WTC11 (cell line): ENCODE measurements around the gene STT3A. TPM values are rescaled to one million over a fixed set of nuclear protein-coding genes. Genes with fewer than 3 reads are reported as not detected.

Experiments used
- ATAC-seq: fragments of 200-7000 bp; cut with Tn5 transposase; 2 replicates; pipeline ENCODE4 v1.10.0; 2021; ENCODE audit warnings: mild to moderate bottlenecking, moderate library complexity
- Bru-seq: library from RNA; stranded (reverse); fragments of 400-500 nt; gene quantifications from one replicate; lab custom pipeline; 2021; lab: Mats Ljungman, UMichigan
- CTCF ChIA-PET: fragments of 300-600 bp; sonication (Branson Sonifier 250); formaldehyde crosslinking; loops from one replicate; lab custom pipeline; 2021; ENCODE audit warnings: antibody characterized with exemption; lab: Charles Lee
- POLR2A ChIA-PET: fragments of 350-600 bp; sonication (Branson Sonifier 250); formaldehyde crosslinking; loops from one replicate; lab custom pipeline; 2021; ENCODE audit warnings: antibody characterized with exemption; lab: Charles Lee
- DNase-seq: peaks from one replicate; pipeline ENCODE4 v3.0.0; 2021; ENCODE audit warnings: low spot score
- H3K27ac Mint-ChIP-seq: 2 replicates; pipeline ENCODE4 v1.8.0; 2021; ENCODE audit warnings: mixed read lengths
- H3K27me3 Mint-ChIP-seq: 2 replicates; pipeline ENCODE4 v1.8.0; 2021; ENCODE audit warnings: low read depth, mild to moderate bottlenecking, moderate library complexity, mixed read lengths
- H3K36me3 Mint-ChIP-seq: 2 replicates; pipeline ENCODE4 v1.8.0; 2021; ENCODE audit warnings: mixed read lengths
- H3K4me1 Mint-ChIP-seq: 2 replicates; pipeline ENCODE4 v1.8.0; 2022; ENCODE audit warnings: mixed read lengths
- H3K4me3 Mint-ChIP-seq: 2 replicates; pipeline ENCODE4 v1.8.0; 2021; ENCODE audit warnings: mild to moderate bottlenecking, moderate library complexity, mixed read lengths
- H3K9me3 Mint-ChIP-seq: 2 replicates; pipeline ENCODE4 v1.8.0; 2021; ENCODE audit warnings: mixed read lengths
- CREM ChIP-seq: sonication (generic); formaldehyde crosslinking; IDR thresholded peaks from 2 replicates; pipeline ENCODE4 v1.8.1; 2022; ENCODE audit warnings: mild to moderate bottlenecking, missing genetic modification reagents, moderate library complexity
- ELF4 ChIP-seq: sonication (generic); formaldehyde crosslinking; IDR thresholded peaks from 2 replicates; pipeline ENCODE4 v1.8.1; 2022; ENCODE audit warnings: low read depth, mild to moderate bottlenecking, moderate library complexity, missing genetic modification reagents
- ESRRA ChIP-seq: sonication (generic); formaldehyde crosslinking; IDR thresholded peaks from 2 replicates; pipeline ENCODE4 v1.8.1; 2022; ENCODE audit warnings: mild to moderate bottlenecking, missing genetic modification reagents, borderline replicate concordance
- GRHL2 ChIP-seq: fragments of 250-450 bp; sonication (Bioruptor Pico); IDR thresholded peaks from 2 replicates; pipeline ENCODE4 v1.8.0; 2022; ENCODE audit warnings: mild to moderate bottlenecking, moderate library complexity; ENCODE audit not compliant: insufficient replicate concordance, severe bottlenecking
- MYBL2 ChIP-seq: sonication (generic); formaldehyde crosslinking; IDR thresholded peaks from 2 replicates; pipeline ENCODE4 v1.8.1; 2023; ENCODE audit warnings: mild to moderate bottlenecking, moderate library complexity, missing genetic modification reagents
- NFYB ChIP-seq: sonication (generic); formaldehyde crosslinking; conservative IDR thresholded peaks from 2 replicates; pipeline ENCODE4 v1.8.0; 2022; ENCODE audit warnings: low read depth, missing genetic modification reagents
- RORB ChIP-seq: fragments of 250-450 bp; sonication (Bioruptor Pico); IDR thresholded peaks from 2 replicates; pipeline ENCODE4 v1.9.0; 2021; ENCODE audit warnings: mild to moderate bottlenecking
- SMAD3 ChIP-seq: sonication (generic); formaldehyde crosslinking; IDR thresholded peaks from 2 replicates; pipeline ENCODE4 v1.8.0; 2022; ENCODE audit warnings: missing genetic modification reagents, mild to moderate bottlenecking, borderline replicate concordance
- SP1 ChIP-seq: sonication (generic); formaldehyde crosslinking; conservative IDR thresholded peaks from 2 replicates; pipeline ENCODE4 v1.8.1; 2022; ENCODE audit warnings: missing genetic modification reagents
- TEAD4 ChIP-seq: sonication (generic); formaldehyde crosslinking; IDR thresholded peaks from 2 replicates; pipeline ENCODE4 v1.8.0; 2022; ENCODE audit warnings: mild to moderate bottlenecking, missing genetic modification reagents
- TP53 ChIP-seq: sonication (generic); formaldehyde crosslinking; IDR thresholded peaks from 2 replicates; pipeline ENCODE4 v1.8.1; 2023; ENCODE audit warnings: mild to moderate bottlenecking, missing genetic modification reagents
- ZNF138 ChIP-seq: sonication (generic); formaldehyde crosslinking; conservative IDR thresholded peaks from 2 replicates; pipeline ENCODE4 v1.8.1; 2022; ENCODE audit warnings: mild to moderate bottlenecking, moderate library complexity, missing genetic modification reagents
- ZNF423 ChIP-seq: fragments of 250-450 bp; sonication (Bioruptor Pico); IDR thresholded peaks from 2 replicates; pipeline ENCODE4 v2.1.2; 2022; ENCODE audit warnings: mild to moderate bottlenecking, moderate library complexity
- long read RNA-seq, 3 experiments: library from RNA in 1 of 3; library from capped mRNA in 1 of 3; library from polyadenylated mRNA in 1 of 3; unstranded in 2 of 3; stranded (forward) in 1 of 3; transcript quantifications; one replicate each; pipeline ENCODE4 v2.0.0, GENCODE V29; 2021
- total RNA-seq: library from RNA; stranded (reverse); gene quantifications from 3 replicates; pipeline ENCODE4 v1.2.3, GENCODE V29; 2021
- TF ChIP-seq, protein P1 (sequence below): fragments of 250-450 bp; sonication (Bioruptor Pico); IDR thresholded peaks from 2 replicates; pipeline ENCODE4 v1.9.0; 2021; ENCODE audit warnings: mild to moderate bottlenecking
- TF ChIP-seq, protein P2 (sequence below): fragments of 200-600 bp; IDR thresholded peaks from 2 replicates; pipeline ENCODE4 v1.8.0; 2022; ENCODE audit warnings: antibody characterized with exemption
- TF ChIP-seq, protein P3 (sequence below): sonication (generic); formaldehyde crosslinking; IDR thresholded peaks from 2 replicates; pipeline ENCODE4 v1.8.0; 2023; ENCODE audit warnings: mild to moderate bottlenecking, missing genetic modification reagents
- TF ChIP-seq, protein P4 (sequence below): sonication (generic); formaldehyde crosslinking; IDR thresholded peaks from 2 replicates; pipeline ENCODE4 v1.8.0; 2023; ENCODE audit warnings: missing genetic modification reagents
- TF ChIP-seq, protein P5 (sequence below): sonication (generic); formaldehyde crosslinking; IDR thresholded peaks from 2 replicates; pipeline ENCODE4 v1.8.1; 2023; ENCODE audit warnings: mild to moderate bottlenecking, missing genetic modification reagents, borderline replicate concordance
- TF ChIP-seq, protein P6 (sequence below): sonication (generic); formaldehyde crosslinking; IDR thresholded peaks from 2 replicates; pipeline ENCODE4 v1.8.1; 2022; ENCODE audit warnings: mild to moderate bottlenecking, missing genetic modification reagents, moderate library complexity, borderline replicate concordance
- TF ChIP-seq, protein P7 (sequence below): sonication (generic); formaldehyde crosslinking; IDR thresholded peaks from 2 replicates; pipeline ENCODE4 v1.8.0; 2022; ENCODE audit warnings: mild to moderate bottlenecking, missing genetic modification reagents
- TF ChIP-seq, protein P8 (sequence below): sonication (generic); formaldehyde crosslinking; IDR thresholded peaks from 2 replicates; pipeline ENCODE4 v1.8.1; 2023; ENCODE audit warnings: mild to moderate bottlenecking, moderate library complexity, missing genetic modification reagents

STT3A gene
- total RNA-seq = 139 to 146 TPM (median 144 TPM) in 3 replicates
- percentile 84 among the genes with signal in this experiment for Bru-seq, nascent RNA
- long read RNA-seq, experiment 1, full-length matches to known transcripts = 675 of 806 reads
- long read RNA-seq, experiment 1, partial matches to known transcripts = 63 of 806 reads
- long read RNA-seq, experiment 1, other reads (novel, unspliced or antisense) = 68 of 806 reads
- long read RNA-seq, experiment 2, full-length matches to known transcripts = 69 of 137 reads
- long read RNA-seq, experiment 2, partial matches to known transcripts = 56 of 137 reads
- long read RNA-seq, experiment 2, other reads (novel, unspliced or antisense) = 12 of 137 reads
- long read RNA-seq, experiment 3, full-length matches to known transcripts = 165 of 192 reads
- long read RNA-seq, experiment 3, partial matches to known transcripts = 13 of 192 reads
- long read RNA-seq, experiment 3, other reads (novel, unspliced or antisense) = 14 of 192 reads

DNA sequence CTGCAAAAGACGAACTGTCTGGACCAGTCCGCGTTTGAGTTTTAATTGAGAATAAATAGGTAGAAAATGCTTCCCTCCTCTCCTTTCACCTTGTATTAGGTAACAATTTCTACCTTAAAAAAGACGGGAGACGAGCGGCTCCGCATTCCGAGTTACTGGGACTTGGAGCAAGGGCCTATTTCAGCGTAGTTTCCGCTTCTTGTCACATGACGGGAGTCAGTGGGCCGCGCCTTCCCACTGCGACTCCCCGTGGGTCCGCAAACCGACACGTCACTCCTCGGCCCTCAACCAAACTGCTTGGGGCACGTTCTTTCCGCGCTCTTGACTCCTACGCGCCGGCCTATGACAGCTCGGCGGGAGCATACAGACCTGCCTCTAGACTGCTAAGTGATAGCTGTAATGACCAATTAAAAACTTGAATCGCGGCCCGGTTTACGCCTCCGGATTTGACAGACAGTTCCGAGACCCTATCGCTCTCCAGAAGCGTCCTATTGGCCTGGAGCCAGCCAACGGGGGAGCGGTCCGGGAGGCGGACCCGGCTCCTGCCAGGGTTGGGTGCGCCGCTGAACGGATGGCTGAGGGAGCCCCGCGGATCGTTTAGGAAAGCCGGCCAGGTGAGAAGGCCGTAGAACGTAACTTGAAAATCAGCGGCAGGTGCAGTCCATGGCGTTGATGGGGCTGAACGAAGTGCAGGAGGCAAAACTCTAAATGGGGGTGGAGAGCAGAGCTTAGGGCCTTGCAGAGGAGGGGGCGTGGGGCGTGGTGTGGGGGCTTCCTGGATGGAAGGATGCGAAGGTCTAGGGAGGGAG is at the start of gene STT3A:
TSS of gene STT3A (plus strand) at position 548 of the 809 bp plus-strand sequence. CDS start 3,064 bp downstream, outside the sequence.
- Mint-ChIP-seq H3K36me3 (peaks cover 18% of the 10 kb centered on the region), H3K4me1 (peaks cover 24% of the 10 kb centered on the region), H3K27me3 (no peaks in the 10 kb centered on the region), H3K9me3 (no peaks in the 10 kb centered on the region), H3K4me3 (peak within 1 kb of the TSS; percentile 99), H3K27ac (peak within 1 kb of the TSS; percentile 96)
- ChIA-PET POLR2A (interaction anchor here (1.0 to 1.6 kb wide), 4 partner anchors 10 to 159 kb away, joined by 3 to 9 read pairs (median 4); partner anchors contain the start of genes CHEK1 and EI24), CTCF (interaction anchor here (1.0 to 1.5 kb wide), 2 partner anchors 163 to 295 kb away, joined by 3 read pairs; partner anchors contain the start of gene HYLS1)
- ATAC-seq (peak; percentile 96), DNase-seq (peak; percentile 97)
- TF ChIP-seq, protein P1, sequence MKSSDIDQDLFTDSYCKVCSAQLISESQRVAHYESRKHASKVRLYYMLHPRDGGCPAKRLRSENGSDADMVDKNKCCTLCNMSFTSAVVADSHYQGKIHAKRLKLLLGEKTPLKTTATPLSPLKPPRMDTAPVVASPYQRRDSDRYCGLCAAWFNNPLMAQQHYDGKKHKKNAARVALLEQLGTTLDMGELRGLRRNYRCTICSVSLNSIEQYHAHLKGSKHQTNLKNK (CRISPR knock-in tag) = no peak
- TF ChIP-seq, protein P2, sequence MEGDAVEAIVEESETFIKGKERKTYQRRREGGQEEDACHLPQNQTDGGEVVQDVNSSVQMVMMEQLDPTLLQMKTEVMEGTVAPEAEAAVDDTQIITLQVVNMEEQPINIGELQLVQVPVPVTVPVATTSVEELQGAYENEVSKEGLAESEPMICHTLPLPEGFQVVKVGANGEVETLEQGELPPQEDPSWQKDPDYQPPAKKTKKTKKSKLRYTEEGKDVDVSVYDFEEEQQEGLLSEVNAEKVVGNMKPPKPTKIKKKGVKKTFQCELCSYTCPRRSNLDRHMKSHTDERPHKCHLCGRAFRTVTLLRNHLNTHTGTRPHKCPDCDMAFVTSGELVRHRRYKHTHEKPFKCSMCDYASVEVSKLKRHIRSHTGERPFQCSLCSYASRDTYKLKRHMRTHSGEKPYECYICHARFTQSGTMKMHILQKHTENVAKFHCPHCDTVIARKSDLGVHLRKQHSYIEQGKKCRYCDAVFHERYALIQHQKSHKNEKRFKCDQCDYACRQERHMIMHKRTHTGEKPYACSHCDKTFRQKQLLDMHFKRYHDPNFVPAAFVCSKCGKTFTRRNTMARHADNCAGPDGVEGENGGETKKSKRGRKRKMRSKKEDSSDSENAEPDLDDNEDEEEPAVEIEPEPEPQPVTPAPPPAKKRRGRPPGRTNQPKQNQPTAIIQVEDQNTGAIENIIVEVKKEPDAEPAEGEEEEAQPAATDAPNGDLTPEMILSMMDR = no peak
- no peak for TF ChIP-seq ESRRA (CRISPR knock-in tag)
- no peak for TF ChIP-seq GRHL2
- no peak for TF ChIP-seq ZNF138
- TF ChIP-seq CREM (CRISPR knock-in tag) = peak; percentile 85
- TF ChIP-seq, protein P3, sequence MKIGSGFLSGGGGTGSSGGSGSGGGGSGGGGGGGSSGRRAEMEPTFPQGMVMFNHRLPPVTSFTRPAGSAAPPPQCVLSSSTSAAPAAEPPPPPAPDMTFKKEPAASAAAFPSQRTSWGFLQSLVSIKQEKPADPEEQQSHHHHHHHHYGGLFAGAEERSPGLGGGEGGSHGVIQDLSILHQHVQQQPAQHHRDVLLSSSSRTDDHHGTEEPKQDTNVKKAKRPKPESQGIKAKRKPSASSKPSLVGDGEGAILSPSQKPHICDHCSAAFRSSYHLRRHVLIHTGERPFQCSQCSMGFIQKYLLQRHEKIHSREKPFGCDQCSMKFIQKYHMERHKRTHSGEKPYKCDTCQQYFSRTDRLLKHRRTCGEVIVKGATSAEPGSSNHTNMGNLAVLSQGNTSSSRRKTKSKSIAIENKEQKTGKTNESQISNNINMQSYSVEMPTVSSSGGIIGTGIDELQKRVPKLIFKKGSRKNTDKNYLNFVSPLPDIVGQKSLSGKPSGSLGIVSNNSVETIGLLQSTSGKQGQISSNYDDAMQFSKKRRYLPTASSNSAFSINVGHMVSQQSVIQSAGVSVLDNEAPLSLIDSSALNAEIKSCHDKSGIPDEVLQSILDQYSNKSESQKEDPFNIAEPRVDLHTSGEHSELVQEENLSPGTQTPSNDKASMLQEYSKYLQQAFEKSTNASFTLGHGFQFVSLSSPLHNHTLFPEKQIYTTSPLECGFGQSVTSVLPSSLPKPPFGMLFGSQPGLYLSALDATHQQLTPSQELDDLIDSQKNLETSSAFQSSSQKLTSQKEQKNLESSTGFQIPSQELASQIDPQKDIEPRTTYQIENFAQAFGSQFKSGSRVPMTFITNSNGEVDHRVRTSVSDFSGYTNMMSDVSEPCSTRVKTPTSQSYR = no peak
- peak; percentile 99 for TF ChIP-seq NFYB
- TF ChIP-seq, protein P4, sequence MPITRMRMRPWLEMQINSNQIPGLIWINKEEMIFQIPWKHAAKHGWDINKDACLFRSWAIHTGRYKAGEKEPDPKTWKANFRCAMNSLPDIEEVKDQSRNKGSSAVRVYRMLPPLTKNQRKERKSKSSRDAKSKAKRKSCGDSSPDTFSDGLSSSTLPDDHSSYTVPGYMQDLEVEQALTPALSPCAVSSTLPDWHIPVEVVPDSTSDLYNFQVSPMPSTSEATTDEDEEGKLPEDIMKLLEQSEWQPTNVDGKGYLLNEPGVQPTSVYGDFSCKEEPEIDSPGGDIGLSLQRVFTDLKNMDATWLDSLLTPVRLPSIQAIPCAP = no peak
- TF ChIP-seq, protein P5, sequence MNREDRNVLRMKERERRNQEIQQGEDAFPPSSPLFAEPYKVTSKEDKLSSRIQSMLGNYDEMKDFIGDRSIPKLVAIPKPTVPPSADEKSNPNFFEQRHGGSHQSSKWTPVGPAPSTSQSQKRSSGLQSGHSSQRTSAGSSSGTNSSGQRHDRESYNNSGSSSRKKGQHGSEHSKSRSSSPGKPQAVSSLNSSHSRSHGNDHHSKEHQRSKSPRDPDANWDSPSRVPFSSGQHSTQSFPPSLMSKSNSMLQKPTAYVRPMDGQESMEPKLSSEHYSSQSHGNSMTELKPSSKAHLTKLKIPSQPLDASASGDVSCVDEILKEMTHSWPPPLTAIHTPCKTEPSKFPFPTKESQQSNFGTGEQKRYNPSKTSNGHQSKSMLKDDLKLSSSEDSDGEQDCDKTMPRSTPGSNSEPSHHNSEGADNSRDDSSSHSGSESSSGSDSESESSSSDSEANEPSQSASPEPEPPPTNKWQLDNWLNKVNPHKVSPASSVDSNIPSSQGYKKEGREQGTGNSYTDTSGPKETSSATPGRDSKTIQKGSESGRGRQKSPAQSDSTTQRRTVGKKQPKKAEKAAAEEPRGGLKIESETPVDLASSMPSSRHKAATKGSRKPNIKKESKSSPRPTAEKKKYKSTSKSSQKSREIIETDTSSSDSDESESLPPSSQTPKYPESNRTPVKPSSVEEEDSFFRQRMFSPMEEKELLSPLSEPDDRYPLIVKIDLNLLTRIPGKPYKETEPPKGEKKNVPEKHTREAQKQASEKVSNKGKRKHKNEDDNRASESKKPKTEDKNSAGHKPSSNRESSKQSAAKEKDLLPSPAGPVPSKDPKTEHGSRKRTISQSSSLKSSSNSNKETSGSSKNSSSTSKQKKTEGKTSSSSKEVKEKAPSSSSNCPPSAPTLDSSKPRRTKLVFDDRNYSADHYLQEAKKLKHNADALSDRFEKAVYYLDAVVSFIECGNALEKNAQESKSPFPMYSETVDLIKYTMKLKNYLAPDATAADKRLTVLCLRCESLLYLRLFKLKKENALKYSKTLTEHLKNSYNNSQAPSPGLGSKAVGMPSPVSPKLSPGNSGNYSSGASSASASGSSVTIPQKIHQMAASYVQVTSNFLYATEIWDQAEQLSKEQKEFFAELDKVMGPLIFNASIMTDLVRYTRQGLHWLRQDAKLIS (CRISPR knock-in tag) = no peak
- peak; percentile 67; the same call in 1 of the 2 replicates for TF ChIP-seq ZNF423 (CRISPR knock-in tag)
- TF ChIP-seq, protein P6, sequence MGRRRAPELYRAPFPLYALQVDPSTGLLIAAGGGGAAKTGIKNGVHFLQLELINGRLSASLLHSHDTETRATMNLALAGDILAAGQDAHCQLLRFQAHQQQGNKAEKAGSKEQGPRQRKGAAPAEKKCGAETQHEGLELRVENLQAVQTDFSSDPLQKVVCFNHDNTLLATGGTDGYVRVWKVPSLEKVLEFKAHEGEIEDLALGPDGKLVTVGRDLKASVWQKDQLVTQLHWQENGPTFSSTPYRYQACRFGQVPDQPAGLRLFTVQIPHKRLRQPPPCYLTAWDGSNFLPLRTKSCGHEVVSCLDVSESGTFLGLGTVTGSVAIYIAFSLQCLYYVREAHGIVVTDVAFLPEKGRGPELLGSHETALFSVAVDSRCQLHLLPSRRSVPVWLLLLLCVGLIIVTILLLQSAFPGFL (CRISPR knock-in tag) = no peak
- TF ChIP-seq SP1 (CRISPR knock-in tag) = peak; percentile 80
- TF ChIP-seq, protein P7, sequence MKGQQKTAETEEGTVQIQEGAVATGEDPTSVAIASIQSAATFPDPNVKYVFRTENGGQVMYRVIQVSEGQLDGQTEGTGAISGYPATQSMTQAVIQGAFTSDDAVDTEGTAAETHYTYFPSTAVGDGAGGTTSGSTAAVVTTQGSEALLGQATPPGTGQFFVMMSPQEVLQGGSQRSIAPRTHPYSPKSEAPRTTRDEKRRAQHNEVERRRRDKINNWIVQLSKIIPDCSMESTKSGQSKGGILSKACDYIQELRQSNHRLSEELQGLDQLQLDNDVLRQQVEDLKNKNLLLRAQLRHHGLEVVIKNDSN (CRISPR knock-in tag) = peak; percentile 93
- no peak for TF ChIP-seq RORB
- no peak for TF ChIP-seq ELF4 (CRISPR knock-in tag)
- TF ChIP-seq TP53 (CRISPR knock-in tag) = no peak
- TF ChIP-seq MYBL2 (CRISPR knock-in tag) = no peak
- no peak for TF ChIP-seq SMAD3 (CRISPR knock-in tag)
- TF ChIP-seq TEAD4 (CRISPR knock-in tag) = no peak
- TF ChIP-seq, protein P8, sequence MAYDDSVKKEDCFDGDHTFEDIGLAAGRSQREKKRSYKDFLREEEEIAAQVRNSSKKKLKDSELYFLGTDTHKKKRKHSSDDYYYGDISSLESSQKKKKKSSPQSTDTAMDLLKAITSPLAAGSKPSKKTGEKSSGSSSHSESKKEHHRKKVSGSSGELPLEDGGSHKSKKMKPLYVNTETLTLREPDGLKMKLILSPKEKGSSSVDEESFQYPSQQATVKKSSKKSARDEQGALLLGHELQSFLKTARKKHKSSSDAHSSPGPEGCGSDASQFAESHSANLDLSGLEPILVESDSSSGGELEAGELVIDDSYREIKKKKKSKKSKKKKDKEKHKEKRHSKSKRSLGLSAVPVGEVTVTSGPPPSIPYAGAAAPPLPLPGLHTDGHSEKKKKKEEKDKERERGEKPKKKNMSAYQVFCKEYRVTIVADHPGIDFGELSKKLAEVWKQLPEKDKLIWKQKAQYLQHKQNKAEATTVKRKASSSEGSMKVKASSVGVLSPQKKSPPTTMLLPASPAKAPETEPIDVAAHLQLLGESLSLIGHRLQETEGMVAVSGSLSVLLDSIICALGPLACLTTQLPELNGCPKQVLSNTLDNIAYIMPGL (CRISPR knock-in tag) = no peak
